HTR-8/SVneo (cell line): ENCODE results near the gene COX7A2L.

Source experiments
- DNase-seq: peaks from one replicate; pipeline ENCODE4 v3.0.0; 2011; ENCODE audit warnings: low spot score, mixed read lengths; ENCODE audit not compliant: insufficient read length
- FAIRE-seq: peaks from 2 replicates; lab custom pipeline; 2011; peaks lifted over from hg19 to GRCh38; lab: Jason Lieb, UNC

COX7A2L gene

GRCh38 chr2:42324244-42324643 is 36.8 kb downstream of the COX7A2L start:
- DNase-seq: no peak
- FAIRE-seq: no peak

GRCh38 chr2:42321452-42322064 is 39.5 kb downstream of the COX7A2L start:
- DNase-seq (no peak), FAIRE-seq (no peak)

- DNase-seq (no peak), FAIRE-seq (no peak)
Observed at GRCh38 chr2:42319265-42319664, 41.8 kb downstream of the COX7A2L start.

- DNase-seq (no peak), FAIRE-seq (no peak)
Observed at GRCh38 chr2:42317945-42318344, 43.1 kb downstream of the COX7A2L start.

GRCh38 chr2:42317486-42317885 is 43.5 kb downstream of the COX7A2L start:
- FAIRE-seq (no peak), DNase-seq (no peak)

- FAIRE-seq (no peak), DNase-seq (no peak)
Observed at GRCh38 chr2:42316910-42317309, 44.1 kb downstream of the COX7A2L start.

- no peak for FAIRE-seq
- DNase-seq: no peak
Observed at GRCh38 chr2:42315844-42316470, 45.1 kb downstream of the COX7A2L start.

GRCh38 chr2:42314892-42315468 is 46.0 kb downstream of the COX7A2L start:
- DNase-seq: peak; percentile 49
- FAIRE-seq: no peak

GRCh38 chr2:42312106-42312505 is 48.9 kb downstream of the COX7A2L start:
- DNase-seq: no peak
- FAIRE-seq: no peak

- no peak for DNase-seq
- FAIRE-seq: no peak
Observed at GRCh38 chr2:42310007-42310515, 51.0 kb downstream of the COX7A2L start.

- no peak for DNase-seq
- FAIRE-seq: no peak
Observed at GRCh38 chr2:42309366-42309765, 51.7 kb downstream of the COX7A2L start.

GRCh38 chr2:42307180-42307579 is 53.8 kb downstream of the COX7A2L start:
- no peak for DNase-seq
- FAIRE-seq: no peak

GRCh38 chr2:42304059-42304713 is 56.8 kb downstream of the COX7A2L start:
- no peak for DNase-seq

GRCh38 chr2:42303252-42303651 is 57.8 kb downstream of the COX7A2L start:
- DNase-seq: no peak

More at GRCh38 chr2:42304059-42304713, 56.8 kb downstream of the COX7A2L start:
- peak; percentile 26 for FAIRE-seq

GRCh38 chr2:42300527-42300926 is 60.5 kb downstream of the COX7A2L start:
- DNase-seq (no peak), FAIRE-seq (peak; percentile 4)

More at GRCh38 chr2:42303252-42303651, 57.8 kb downstream of the COX7A2L start:
- no peak for FAIRE-seq
